Fibroblast of lung (primary cell): ENCODE data around the gene LKAAEAR1.

ENCODE experiments used
- EZH2 ChIP-seq: IDR thresholded peaks from 2 replicates; pipeline ENCODE4 v1.5.1; 2012; ENCODE audit warnings: low read length, control low read depth, mild to moderate bottlenecking; ENCODE audit errors: missing control alignments
- TF ChIP-seq, protein P1 (sequence below), 2 donors: IDR thresholded peaks in 1 of 2; conservative IDR thresholded peaks in 1 of 2; 1 replicate in 1 of 2; 2 replicates in 1 of 2; pipeline ENCODE4 v1.5.1; 2011 to 2012; ENCODE audit warnings: low read length in 2 of 2, control low read depth in 1 of 2, inconsistent platforms in 1 of 2, low read depth in 1 of 2, mild to moderate bottlenecking in 1 of 2

DNA sequence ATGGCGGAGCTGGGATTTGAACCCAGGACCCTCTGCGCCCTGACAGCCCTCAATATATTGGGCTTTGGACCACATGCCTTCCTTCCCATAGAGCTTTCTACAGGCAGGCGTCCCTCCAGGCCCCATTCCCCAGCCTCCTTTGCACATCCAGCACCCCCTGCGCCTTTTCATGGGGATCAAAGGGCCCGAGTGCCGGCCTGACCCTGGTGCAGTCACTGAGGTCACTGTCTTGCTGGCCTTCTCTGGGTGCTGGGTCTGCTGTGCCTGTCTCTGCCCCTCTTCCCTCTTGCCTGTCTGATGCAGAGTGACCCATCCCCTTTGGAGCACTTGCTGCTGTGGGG, 2.6 kb downstream of the LKAAEAR1 start:
- TF ChIP-seq, protein P1, sequence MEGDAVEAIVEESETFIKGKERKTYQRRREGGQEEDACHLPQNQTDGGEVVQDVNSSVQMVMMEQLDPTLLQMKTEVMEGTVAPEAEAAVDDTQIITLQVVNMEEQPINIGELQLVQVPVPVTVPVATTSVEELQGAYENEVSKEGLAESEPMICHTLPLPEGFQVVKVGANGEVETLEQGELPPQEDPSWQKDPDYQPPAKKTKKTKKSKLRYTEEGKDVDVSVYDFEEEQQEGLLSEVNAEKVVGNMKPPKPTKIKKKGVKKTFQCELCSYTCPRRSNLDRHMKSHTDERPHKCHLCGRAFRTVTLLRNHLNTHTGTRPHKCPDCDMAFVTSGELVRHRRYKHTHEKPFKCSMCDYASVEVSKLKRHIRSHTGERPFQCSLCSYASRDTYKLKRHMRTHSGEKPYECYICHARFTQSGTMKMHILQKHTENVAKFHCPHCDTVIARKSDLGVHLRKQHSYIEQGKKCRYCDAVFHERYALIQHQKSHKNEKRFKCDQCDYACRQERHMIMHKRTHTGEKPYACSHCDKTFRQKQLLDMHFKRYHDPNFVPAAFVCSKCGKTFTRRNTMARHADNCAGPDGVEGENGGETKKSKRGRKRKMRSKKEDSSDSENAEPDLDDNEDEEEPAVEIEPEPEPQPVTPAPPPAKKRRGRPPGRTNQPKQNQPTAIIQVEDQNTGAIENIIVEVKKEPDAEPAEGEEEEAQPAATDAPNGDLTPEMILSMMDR (conservative IDR thresholded peaks at IDR 0.05 in 1 of 2, IDR thresholded peaks at IDR 0.05 in 1 of 2; ENCODE audit: low read depth in 1 of 2, low read length in 2 of 2) = no peak
- no peak for TF ChIP-seq EZH2
